Transverse colon (tissue), 4 donors: ENCODE results near the gene ARMCX2. TPM values are rescaled to one million over a fixed set of nuclear protein-coding genes. Genes with fewer than 3 reads are reported as not detected.

Experiments
- small RNA-seq, 4 donors: library from RNA; depleted of rRNA; stranded (forward); fragments of <200 nt; gene quantifications; one replicate each; pipeline ENCODE3, GENCODE V24; 2016
- total RNA-seq, 4 donors: library from RNA; depleted of rRNA; stranded (reverse); fragments of >200 nt; gene quantifications; one replicate each; pipeline ENCODE4 v1.1.0, GENCODE V29; 2016

Gene ARMCX2
- total RNA-seq, 4 donors from 2014 or later, result 5.9 to 11.7 (median 6.7) TPM

Small RNA genes lying within 50 kb of the gene (small RNA-seq; reads per million reads assigned to genes)
- 0 reads per million in 4 donors for gene RNU6-30P
- gene RNU6-587P, result 0 reads per million in 4 donors

Other genes with a start within 250 kb of the ARMCX2 start
- gene ARMCX4, start 174.4 kb downstream of the ARMCX2 start, total RNA-seq, result 10 to 100 TPM in 2 of 4 donors, 1 to 10 TPM in 2; 3.8 to 41.5 (median 10.6) TPM
- gene ARMCX1, start 109.3 kb downstream of the ARMCX2 start, total RNA-seq, result 10 to 100 TPM in 2 of 4 donors, 1 to 10 TPM in 2; 5.2 to 16.1 (median 12.1) TPM
- 10 to 100 TPM in 1 of 4 donors, 1 to 10 TPM in 1, not detected in 2; 7.2 to 13.5 TPM for gene ARMCX6, start 41.9 kb downstream of the ARMCX2 start, total RNA-seq
- gene ARMCX3, start 36.7 kb downstream of the ARMCX2 start, total RNA-seq, result 10 to 100 TPM; 18.7 to 38.5 (median 25.2) TPM